OCI-M1 (cell line): Measurements from ENCODE around the gene LSS.
A peak's percentile ranks its signal among the peaks of the same experiment; 100 is the strongest.

ENCODE experiments used
- DNase-seq: peaks from one replicate; lab custom pipeline; 2025; lab: John Stamatoyannopoulos, UW

LSS gene

DNA sequence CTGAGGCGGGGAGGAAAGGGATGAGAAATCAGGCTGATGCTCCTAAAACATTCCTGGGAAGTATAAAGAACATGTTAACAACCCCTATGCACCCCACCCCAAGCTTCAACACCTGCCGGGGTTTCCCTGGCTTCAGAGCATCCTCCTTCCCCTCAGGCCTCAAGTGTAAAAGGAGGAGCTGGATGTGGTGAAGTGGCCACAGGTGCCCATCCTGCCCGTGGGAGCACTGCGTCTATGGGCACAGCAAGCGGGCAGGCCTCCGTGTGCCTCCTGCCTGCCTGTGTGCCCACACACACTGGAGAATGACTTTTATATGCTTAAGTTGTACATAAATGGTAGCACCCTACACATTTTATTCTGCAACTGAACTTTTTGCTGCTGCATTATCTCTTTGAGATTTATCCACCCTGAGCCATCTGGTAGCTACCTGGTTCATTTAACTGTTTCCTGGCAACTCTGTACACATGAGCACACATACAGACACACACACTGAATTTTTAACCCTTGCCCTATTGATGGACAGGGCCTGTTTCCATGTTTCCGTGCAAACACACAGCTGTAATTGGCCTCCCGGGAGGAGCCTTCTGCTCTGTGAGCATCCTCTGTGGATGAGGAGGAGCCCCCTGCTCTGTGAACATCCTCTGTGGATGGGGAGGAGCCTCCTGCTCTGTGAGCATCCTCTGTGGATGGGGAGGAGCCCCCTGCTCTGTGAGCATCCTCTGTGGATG is 59.8 kb downstream of the LSS start:
- DNase-seq, result no peak

DNA sequence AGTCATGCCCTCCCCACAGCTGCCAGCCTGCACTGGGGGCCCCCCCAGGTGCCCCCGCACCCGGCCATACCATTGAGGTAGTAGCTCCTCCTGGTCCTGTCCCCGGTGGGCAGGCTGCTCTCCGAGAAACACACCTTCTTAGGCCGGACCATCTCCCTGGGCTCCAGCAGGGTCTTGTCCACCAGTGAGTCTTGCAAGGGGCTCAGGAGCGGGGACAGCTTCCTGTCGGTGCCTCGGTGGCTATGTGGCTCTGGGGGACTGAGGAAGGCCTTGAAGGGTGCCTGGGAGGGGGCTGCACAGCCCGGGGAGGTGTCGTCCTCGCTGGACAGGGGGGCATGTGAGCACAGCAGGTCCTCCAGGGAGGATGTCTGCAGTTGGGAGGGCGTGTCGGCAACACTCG is 60.3 kb downstream of the LSS start:
- DNase-seq, result no peak

DNA sequence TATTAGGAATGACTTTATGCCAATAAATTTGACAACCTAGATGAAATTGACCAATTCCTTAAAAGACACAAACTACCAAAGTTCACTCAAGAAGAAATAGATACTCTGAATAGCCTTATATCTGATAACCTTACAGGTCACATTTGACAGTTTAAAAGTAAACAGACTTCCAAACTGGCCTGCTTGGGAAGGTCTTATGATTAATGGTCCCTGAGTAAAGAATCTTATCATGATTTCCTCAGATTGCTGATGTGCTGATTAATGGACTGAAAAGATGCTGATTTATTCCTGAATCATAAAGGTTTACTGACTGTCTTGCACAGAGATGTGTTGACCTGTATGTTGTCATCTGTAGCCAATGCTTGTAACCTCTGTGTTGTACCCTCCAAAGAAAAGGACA is 63.5 kb downstream of the LSS start:
- DNase-seq, result no peak

DNA sequence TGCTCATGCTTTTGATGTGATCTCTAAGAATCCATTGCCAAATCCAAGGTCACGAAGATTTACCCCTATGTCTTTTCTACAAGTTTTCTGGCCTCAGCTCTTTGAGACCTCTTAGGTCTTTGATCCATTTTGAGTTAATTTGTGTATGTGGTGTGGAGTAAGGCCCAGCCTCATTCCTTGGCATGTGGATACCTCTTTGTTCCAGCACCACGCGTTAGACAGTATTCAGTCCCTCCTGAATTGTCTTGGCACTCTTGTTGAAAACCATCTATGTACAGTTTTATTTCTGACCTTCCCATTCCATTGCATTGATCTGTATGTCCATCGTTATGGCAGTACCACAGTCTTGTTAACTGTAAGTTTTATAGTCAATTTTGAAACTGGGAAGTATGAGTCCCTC is 65.2 kb downstream of the LSS start:
- DNase-seq, result no peak

DNA sequence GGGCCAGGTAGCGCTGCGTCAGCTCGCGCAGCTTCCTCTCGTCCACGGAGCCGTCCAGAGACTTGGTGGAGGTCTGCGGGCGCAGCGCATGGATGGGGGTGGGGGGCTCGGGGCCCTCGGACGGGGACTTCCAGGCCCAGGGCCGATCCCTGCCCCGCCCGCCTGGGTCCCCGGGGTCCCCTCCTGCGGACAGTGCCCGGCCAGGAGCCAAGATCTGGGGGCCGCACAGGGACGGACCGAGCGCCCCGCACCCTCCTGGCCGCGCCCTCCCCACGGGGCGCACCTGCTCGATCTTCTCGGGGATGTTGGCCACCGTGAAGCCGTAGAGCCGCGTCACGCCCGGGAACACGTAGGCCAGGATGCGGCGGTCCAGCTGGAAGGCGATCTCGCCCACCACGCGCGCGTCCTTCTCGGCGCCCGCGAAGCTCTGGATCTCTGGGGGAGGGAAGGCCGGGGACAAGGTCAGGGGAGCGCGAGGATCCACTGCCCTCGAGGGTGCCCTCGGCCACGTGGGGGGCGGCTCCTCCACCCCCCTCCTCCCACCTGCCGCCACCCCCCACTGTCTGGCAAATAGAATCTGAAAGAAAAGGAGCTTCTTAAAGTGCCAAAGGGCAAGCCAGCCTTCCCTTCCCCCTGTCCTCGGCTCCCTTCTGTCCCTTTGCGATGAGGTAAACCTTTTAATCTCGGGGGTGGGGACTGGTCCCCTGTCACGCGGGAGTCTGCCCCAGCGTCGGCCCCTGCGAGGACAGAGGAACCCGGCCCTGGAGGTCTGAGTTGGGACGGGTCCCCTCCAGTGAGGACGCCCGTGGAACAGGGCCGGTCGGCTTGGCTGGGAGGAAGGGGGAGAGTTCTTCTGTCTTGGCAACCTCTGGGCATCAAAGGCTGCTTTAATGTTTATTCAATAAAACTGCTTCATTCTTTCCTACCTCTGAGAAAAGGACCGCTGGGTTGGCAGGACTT is 66.7 kb downstream of the LSS start:
- no peak for DNase-seq

DNA sequence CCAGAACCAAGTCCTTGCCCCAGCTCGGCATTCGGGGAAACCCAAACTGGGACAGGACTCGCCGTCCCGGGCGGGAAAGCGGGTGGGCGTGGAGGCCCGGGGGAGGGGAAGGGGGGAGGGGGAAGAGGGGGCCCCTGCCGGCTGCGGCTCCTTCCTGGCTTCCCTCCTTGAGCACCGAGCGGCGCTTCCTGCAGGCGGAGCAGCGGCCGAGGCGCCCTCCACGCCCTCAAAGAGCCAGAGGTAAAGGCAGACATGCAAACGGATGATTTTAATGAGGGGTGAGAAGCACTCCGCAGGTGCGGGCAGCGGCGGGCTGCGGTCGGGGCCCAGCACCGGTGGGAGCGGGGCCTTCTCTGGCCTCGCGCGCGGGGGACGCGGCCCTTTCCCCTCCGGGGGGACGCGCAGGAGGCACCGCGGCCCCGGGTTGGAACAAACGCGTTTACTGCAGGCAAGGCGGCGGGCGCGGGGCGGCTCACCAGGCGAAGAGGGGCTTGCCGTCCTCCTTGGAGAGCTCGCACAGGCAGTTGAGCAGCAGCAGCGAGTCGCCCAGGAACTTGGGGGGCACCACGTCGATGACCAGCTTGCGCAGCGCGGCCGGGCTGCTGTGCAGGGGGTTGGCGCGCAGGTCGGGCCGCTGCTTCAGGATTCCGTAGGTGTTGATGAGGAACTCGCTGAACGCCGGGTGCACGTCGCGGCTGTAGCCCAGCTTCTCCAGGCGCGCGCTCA is 67.5 kb downstream of the LSS start:
- DNase-seq, result no peak

DNA sequence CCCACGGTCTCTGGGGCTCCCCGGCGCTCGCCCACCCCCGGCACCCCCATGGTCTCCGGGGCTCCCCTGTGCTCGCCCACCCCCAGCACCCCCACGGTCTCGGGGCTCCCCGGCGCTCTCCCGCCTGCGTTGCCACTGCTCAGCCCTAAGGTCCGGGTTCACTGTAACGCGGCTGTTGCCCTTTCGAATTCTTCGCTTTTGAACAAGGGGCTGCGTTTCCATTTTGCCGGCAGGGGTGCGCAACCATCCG is 68.0 kb downstream of the LSS start:
- no peak for DNase-seq

DNA sequence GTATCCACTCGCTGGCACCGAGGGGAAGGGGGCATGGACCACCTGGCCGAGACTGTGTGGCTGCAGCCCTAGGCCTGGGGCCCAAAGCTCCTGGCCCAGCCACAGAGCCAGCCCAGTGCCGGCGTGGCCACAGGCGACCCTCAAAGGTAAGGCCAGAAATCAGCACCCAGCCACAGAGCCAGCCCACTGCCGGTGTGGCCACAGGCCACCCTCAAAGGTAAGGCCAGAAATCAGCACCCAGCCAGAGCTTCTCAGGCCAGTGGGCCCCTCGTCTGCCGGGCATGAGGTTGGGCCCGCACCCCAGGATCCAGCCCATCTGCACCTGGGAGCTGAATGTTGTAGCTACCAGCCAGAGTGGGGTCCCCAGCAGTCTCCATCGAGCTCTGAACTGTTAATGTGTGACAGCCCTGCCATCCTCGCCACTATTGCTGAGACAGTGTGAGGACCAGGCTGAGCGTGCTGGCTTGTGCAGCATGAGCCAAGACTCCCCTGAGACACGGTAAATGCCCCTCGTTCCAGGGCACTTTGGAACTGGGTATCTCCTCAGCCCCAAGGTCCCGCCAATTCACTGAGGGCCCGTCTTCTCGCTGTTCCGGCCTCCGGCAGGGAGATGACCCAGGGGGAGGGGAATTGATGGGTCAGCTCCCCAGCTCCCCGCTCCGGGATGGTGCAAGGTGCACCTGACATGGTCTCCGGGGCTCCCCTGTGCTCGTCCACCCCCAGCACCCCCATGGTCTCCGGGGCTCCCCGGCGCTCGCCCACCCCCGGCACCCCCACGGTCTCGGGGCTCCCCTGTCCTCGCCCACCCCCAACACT is 68.5 kb downstream of the LSS start:
- DNase-seq, result no peak

DNA sequence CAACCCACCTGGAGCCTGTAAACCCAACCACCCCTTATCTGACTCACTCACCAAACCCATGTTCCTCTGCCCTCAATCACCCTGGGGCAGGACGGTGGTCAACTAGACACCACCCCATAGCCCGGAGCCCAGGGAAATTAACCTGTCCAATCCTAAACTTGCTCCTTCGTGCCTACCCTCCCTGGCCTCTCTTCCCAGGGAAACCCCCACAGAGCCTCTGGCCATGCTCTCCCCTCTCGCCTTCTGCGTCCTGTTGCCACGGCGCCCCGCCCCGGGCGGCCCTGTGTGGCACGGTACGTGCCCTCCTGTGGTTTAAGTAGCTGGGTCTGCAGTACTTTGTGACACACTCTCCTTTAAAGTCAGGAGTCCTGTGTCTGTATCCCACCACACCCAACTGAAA is 69.2 kb downstream of the LSS start:
- DNase-seq, result no peak

DNA sequence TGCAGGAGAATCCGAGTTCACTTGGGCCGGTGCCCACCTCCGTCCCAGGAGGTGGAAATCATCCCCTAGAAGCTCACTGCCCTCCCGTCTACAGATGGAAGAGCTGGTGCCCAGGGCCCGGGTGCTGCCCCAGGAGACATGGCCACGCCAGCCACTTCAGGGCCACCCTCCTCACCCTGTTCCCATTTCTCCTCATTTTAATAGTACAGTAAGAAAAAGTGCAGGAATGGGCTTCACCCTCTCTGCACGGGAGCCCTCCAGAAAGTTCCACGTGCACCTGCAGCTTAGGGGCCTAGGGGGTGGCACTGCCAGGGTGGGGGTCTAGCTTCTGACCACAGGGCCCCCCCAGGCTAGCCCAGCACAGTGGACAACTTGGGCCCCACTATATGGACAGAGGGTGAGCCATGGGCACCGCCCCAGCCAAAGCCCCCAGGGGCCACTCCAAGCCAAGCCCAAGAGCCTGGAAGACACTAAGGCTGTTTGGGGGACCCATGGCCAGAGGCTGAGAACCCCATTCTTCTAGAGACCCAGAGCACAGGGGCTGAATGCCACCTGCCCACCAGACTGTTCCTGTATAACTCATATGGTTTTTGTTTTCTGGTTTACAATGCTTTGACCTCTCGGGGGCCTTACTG is 69.8 kb downstream of the LSS start:
- DNase-seq, result no peak

DNA sequence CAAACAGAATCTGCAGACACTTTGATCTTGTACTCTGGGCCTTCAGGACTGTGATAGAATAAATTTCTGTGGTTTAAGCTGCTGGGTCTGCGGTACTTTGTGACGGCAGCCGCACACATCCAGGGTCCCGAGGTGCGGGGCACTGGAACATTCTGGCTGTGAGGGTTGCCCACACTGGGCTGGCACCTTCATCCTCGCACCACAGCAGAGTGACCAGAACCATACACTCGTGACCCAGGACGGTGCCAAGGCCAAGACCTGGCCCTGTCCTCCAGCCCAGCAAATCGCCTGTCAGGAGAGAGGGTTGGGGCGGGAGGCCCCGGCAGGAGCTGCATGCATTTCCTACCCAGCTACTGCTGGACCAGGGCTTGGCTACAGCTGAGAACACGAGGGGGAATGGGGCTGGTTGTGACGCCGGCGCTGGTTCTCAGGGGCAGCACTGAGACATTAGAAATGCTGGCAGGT is 70.6 kb downstream of the LSS start:
- DNase-seq, result no peak

DNA sequence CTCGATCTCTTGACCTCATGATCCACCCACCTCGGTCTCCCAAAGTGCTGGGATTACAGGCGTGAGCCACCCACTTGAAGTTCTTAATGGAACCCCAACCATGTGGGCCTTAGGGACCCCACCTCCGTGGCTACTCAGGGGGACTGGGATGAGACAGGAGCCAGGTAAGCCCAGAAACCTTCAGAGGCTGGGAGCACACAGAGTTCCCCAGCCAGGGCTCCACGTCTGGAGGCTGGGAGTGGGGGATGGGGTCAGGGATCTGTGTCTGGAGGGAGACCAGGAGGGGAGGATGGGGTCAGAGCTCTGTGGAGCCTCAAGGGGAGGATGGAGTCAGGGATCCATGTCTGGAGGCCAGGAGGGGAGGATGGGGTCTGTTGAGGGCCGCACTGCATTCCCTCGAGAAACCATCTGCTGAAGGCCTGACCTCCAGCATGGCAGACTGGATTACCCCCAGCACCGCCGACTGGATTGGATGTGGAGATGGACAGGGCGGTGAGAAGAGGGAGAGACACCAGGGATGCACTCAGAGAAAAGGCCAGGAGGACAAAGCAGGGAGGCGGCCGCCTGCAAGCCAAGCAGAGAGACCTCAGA is 71.1 kb downstream of the LSS start:
- DNase-seq, result no peak

DNA sequence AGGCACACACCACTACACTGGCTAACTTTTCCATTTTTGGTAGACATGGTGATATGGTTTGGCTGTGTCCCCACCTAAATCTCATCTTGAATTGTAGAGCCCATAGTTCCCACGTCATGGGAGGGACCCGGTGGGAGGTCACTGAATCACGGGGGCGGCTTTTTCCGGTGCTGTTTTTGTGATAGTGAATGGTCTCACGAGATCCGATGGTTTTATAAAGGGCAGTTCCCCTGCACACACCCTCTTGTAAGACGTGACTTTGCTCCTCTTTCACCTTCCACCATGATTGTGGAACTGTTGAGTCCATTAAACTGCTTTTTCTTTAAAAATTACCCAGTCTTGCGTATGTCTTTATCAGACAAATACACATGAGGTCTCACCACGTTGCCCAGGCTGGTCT is 71.9 kb downstream of the LSS start:
- no peak for DNase-seq

DNA sequence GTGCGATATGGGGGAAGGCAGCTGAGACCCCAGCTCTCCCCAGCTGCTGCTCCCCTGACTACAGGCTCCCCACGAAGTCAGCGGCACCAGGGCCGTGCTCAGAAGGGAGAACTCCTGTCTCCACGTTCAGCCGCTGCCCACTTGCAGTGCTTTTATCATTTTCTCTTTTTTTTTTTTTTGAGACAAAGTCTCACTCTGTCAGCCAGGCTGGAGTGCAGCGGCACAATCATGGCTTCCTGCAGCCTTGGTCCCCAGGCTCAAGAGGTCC is 72.3 kb downstream of the LSS start:
- no peak for DNase-seq

DNA sequence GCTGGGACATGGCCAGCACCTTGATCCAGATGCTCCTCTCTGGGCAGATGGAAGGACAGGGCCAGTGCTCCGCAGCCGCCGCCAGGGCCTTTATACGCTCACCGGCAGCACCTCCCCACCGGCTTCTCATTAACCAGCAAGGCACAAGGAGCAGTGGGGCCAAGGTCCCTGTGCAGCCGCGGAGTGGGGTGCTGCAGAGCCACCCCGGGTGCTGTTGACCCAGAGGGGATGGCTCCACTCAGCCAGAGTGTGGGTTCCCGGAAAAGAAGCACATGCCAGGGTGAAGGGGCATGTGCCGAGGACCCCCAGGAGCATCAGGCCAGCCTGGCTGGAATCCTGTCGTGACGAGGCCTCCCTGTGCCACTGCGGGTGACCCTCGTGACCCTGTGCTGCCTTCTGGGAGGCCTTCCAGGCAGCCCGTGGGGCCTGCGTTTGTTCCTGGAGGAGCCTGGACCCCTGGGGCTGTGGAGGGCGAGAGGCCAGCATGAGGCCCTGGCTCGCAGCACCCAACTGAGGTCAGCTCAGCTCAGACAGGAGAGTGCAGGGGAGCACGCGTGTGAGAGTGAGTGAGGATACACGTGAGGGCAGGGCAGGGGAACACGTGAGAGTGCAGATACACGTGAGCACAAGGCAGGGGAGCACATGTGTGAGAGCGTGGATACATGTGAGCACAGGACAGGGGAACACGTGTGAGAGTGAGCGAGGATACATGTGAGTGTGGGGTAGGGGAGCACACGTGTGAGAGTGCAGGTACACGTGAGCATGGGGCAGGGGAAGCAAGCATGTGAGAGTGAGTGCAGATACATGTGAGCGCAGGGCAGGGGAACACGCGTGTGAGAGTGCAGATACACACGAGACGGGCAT is 72.8 kb downstream of the LSS start, which contains the start of gene FTCD:
Gene FTCD, minus strand, starts transcription at position 66 of the 864 bp plus-strand sequence. Its CDS starts 56 bp downstream, at position 10.
- DNase-seq, result no peak

DNA sequence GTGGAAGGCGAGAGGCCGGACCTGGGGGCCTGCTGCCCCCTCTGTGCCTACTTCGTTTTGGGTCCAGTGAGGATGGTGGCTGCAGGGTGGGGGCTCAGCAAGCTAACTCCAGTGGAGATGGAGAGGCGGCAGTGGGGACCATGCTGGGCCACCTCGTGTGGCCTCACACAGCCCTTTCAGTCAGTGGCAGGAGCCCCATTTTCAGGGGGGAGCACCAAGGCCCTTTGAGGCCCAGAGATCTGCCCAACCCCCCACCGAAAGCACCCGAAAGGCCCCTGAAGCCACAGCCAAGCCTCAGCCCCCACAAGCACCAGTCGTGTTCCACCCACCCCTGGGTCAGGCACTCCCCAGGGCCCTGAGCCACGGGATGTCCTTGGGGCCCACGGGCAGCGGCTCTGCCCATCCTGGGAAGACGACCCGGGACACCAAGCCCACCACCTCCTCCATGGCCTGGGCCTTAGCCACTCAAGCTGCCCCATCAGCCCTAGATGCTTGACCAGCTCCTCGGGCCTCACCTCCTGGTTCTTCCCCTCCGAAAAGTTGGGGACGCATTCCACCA is 73.5 kb downstream of the LSS start:
- no peak for DNase-seq

DNA sequence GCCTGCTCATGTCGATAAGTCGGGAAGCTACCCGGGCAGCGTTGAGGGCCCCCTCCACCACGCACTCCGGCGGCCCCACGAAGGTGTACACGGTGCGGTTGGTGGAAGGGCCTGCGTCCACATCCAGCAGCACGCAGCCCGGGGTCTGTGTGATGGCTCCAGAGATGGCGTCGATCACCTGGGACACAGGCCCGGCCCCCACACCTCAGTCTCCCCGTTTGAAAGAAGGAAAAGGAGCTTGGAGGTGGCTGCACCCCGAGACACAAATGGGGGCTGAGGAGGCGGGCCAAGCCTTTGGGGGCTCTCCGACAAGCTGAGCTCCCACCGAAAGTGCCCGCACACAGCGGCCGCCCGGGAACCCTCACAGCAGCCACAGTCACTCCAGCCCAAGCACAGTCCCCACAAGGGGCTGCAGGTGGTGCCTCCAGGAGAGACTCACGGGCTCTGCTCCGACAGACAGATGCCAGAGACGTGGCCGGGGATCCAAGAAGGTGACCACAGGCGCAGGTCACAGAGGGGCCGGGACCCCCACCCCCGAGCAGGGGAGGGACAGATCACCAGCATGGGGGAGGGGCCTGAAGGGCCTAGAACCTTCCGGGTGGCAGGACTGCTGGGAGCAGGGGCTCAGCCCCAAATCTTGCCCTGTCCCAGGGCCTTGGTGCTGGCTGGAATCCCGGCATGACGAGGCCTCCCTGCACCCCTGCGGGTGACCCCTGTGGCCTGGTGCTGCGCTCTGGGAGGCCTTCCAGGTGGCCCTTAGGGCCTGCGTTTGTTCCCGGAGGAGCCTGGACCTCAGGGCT is 74.2 kb downstream of the LSS start:
- DNase-seq, result no peak

DNA sequence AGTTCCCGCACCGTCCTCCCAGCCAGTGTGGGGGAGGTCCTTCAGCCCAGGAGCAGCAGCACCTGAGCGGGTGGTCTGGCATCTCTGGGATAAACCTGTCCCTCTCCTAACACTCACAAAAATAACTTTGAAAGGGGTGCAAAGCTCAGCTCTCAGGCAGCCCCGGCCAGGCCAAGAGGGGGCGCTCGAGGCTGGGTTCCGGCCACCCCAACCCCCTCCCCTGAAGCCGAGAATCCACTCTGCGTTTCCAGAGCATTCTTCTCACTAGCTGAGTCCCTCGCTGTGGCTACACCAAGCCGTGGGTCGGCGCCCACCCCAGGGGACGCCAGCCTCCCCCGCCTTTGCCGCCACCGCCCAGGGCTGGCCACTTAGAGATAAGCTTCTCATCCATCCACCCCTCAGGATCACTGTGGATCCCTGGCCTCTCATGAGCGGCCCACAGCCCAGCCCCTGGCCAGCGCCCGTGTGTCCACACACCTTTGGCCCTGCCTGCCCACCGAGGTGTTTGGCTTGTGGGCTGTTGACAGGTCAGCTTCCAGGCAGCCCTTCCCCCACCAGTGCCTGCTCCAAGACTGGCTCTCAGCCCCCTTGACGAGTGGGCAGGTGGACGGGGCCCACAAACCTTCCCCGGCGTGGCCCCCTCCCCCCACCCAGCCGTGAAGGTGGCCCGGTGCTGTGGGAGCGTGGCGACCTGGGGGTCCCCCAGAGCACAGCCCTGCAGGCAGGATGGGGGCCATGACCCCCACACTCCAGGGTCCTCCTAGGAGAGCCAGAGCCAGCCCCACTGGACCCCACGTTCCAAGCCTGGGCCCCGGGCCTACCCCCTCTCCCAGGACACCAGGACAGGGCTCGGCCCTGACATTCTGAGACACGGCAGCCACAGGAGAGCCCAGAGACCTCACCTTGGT is 75.1 kb downstream of the LSS start:
- peak; percentile 87 for DNase-seq
